ENCODE data around the gene SRSF10.
A peak's percentile ranks its signal among the peaks of the same experiment; 100 is the strongest.
"Not testable (repeated sequence)": the region's sequence is repeated elsewhere in the genome, so short reads cannot be mapped to it uniquely, and the experiment has no call there.

SRSF10 gene

GRCh38 chr1:23979881-23980727 is at the start of gene SRSF10:
TSS of gene SRSF10 (minus strand) at chr1:23980327. CDS start at chr1:23980255, 72 bp downstream.
- DNase-seq (ENCODE audit: low read depth in 3 of 3), result peak; percentile 95 to 97 (median 97)

- DNase-seq (ENCODE audit: low read depth in 3 of 3), result no peak
Observed at GRCh38 chr1:24027838-24028468, 47.8 kb upstream of the SRSF10 start.

DNA sequence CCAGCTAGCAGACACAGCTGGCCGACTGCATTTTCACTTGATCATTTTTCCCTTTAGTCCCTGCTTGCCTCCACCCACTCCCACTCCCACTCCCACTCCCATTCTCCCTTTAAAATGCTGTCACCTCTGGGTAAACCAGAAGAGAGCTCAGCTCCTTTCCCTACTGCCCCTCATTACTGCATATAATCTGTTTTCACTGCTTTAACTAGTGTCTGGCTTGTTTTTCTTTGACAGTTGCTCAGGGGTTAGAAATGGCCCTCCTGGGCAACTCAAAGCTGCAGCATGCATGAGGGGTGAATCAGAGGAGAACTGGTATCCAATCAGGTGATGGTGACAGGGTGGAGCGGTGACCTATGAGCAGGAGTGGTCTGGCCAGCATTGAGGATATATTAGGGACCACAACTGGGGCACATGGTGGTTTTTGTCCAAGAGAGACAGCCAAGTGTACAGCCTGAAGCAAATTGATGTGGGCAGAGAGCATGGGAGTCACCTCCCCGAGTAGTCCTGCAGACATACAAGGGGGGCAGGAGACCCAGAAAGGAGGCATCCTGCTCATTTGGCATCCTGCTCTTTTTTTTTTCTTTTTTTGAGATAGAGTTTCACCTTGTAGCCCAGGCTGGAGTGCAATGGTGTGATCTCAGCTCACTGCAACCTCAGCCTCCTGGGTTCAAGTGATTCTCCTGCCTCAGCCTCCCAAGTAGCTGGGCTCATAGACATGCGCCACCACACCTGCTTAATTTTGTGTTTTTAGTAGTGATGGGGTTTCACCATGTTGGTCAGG is 42.6 kb upstream of the SRSF10 start:
- no peak for DNase-seq (ENCODE audit: low read depth in 3 of 3)

DNA sequence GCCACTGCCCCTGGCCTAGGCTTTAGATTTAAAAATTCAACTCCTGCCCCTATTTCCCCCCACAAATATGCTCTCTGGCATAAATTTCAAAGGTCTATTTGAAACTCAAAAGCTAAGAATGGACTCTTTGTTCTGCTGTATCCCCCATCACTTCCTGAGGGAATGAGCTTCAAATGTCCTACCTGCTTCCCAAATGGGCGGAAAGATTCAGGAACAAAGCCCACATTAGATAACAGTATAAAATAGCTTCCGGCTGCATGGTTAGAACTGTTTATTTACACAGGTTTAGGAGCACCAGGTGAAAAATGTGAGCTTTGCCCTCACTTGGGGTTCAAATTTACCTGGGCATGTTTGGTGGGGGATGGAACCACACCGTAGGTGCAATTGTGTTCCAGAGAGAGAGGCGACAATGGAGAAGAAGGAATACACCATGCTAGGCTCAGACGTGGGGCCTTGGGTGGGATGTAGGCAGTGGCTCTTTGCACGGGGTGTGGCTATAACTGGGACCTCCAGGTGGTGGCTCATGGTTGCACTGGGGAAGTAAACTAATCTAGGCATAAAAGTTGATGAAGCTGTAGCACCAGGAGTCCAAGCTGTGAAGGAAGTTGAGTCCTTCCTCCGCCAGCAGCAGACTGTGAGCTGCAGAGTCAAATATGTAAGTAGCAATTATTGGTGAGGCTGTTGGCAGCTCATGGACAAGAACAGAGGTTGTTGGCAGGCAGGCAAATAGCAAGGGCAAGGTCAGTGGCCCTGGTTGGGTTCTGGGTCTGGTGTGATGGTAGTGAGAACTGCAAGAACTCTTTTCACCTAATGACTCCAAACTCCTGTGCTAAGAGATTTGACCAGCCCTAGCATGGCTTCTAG is 41.5 kb upstream of the SRSF10 start:
- DNase-seq (ENCODE audit: low read depth in 3 of 3), result no peak

GRCh38 chr1:24020470-24020869 is 40.3 kb upstream of the SRSF10 start:
- no peak for DNase-seq (ENCODE audit: low read depth in 3 of 3)

GRCh38 chr1:24020025-24020424 is 39.9 kb upstream of the SRSF10 start:
- DNase-seq (ENCODE audit: low read depth in 3 of 3), result no peak

GRCh38 chr1:24018611-24019580 is 38.8 kb upstream of the SRSF10 start:
- DNase-seq (ENCODE audit: low read depth in 3 of 3), result no peak

DNA sequence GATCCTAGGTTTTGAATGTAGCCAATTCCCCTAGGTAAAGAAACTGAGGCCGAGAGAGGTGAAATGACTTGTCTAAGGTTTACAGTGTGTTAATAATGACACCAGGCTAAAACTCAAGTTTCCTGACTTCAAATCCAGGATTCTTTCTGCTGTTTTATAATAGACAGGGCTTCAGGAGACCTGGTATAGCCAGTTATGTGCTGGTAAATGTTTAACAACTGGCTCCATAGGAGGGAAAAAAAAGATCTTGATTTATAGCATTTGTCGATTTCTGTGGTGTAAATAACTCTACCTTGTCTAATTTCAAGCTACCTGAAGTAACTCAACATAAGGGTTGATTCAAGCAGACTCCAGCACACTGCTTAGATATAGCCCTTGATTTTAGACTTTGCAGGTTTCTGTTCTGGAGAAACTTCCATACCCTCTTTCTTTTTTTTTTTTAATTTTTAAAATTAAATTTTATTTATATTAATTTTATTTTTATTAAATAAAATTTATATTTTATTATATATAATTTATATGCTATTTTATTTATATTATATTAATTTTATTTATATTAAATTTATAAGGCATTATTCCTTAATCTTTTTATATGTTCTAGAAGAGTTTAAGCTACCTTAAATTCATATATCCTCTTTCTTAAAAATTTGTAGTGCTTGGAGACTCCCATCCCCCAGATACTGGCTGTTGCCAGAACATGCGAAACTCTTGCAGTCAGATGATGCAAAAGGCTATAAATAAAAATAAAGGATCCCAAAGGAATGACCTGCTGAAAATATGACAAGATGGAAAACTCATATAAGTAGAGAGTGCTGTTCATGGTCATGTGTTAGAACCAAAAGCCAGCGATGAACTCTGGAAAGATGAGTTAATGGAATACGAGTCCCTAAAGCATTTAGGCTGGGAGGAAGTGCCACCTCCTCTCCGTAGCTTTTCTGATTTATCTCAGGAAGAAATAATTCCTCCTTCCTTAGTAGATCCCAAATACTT is 35.4 kb upstream of the SRSF10 start:
- no peak for DNase-seq (ENCODE audit: low read depth in 3 of 3)

GRCh38 chr1:24012878-24013277 is 32.8 kb upstream of the SRSF10 start:
- DNase-seq (ENCODE audit: low read depth in 3 of 3), result not testable (repeated sequence)

- DNase-seq (ENCODE audit: low read depth in 3 of 3), result no peak
Observed at GRCh38 chr1:24010650-24011049, 30.5 kb upstream of the SRSF10 start.

GRCh38 chr1:24009406-24009805 is 29.3 kb upstream of the SRSF10 start:
- DNase-seq (ENCODE audit: low read depth in 3 of 3), result no peak

GRCh38 chr1:24008574-24009184 is 28.6 kb upstream of the SRSF10 start:
- not testable (repeated sequence) for DNase-seq (ENCODE audit: low read depth in 3 of 3)

- DNase-seq (ENCODE audit: low read depth in 3 of 3), result no peak
Observed at GRCh38 chr1:24007079-24007478, 27.0 kb upstream of the SRSF10 start.

DNA sequence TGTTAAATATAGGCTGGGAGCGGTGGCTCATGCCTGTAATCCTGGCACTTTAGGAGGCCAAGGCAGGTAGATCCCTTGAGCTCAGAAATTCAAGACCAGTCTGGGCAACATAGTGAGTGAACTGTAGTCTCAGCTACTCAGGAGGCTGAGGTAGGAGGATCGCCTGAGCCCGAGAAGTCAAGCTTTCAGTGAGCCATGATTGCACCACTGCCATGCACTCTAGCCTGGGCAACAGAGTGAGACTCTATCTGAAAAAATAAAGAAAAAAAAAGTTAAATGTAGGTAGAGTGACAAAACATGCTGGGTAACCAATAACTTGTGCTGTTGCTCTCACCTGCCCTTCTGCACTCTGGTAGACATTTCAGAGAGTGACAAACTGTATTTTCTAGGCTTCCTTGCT is 25.0 kb upstream of the SRSF10 start:
- DNase-seq (ENCODE audit: low read depth in 3 of 3), result no peak

DNA sequence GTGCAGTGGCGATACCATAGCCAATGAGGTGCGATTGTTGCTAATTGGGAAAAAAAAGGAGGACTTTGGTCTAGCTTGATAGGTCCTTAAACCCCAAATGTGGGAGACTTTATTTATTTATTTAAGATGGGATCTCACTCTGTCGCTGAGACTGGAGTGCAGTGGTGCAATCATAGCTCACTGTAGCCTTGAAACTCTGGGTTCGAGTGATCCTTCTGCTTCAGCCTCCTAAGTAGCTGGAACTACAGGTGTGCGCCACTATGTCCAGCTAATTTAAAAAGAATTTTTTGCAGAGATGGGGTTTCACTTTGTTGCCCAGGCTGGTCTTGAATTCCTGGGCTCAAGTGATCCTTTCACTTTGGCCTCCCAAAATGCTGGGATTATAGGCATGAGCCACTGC is 24.0 kb upstream of the SRSF10 start:
- DNase-seq (ENCODE audit: low read depth in 3 of 3), result no peak

- DNase-seq (ENCODE audit: low read depth in 3 of 3), result no peak
Observed at GRCh38 chr1:24003331-24003972, 23.3 kb upstream of the SRSF10 start.

DNA sequence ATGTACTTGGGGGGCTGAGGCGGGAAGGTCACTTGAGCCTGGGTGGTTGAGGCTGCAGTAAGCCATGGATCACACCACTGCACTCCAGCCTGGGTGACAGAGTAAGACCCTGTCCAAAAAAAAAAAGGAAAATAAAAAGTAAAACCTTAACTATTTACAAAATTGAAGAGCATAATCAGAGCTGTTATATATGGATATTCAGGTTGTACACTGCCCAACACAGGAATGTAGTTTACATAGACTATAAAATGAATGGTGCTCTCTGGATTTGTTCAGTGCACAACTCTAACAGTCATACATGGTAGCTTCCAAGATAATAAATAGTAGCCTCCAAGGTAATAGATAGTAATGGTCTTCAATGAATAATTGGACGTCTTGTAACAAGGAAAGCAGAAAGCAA is 22.6 kb upstream of the SRSF10 start:
- DNase-seq (ENCODE audit: low read depth in 3 of 3), result no peak

GRCh38 chr1:23999156-23999671 is 19.1 kb upstream of the SRSF10 start:
- DNase-seq (ENCODE audit: low read depth in 3 of 3), result no peak
